Coronary artery (tissue), 2 donors: Measurements from ENCODE around the gene TNNT3.
"Not testable (repeated sequence)": the region's sequence is repeated elsewhere in the genome, so short reads cannot be mapped to it uniquely, and the experiment has no call there.

Experiments
- DNase-seq: peaks from one replicate; pipeline ENCODE4 v3.0.0-alpha.2; 2017; ENCODE audit warnings: low spot score
- H3K27ac ChIP-seq, 2 donors: fragments of 200-600 bp; sonication (generic); one replicate each; pipeline ENCODE4 v1.5.1; 2016 to 2019
- H3K4me3 ChIP-seq: fragments of 200-600 bp; sonication (generic); 2 replicates; pipeline ENCODE4 v1.5.1; 2016; ENCODE audit warnings: mild to moderate bottlenecking, moderate library complexity
- TF ChIP-seq, protein P1 (sequence below): fragments of 200-600 bp; sonication (generic); IDR thresholded peaks from one replicate; pipeline ENCODE4 v1.5.1; 2019; ENCODE audit warnings: antibody characterized with exemption

TNNT3 gene

DNA sequence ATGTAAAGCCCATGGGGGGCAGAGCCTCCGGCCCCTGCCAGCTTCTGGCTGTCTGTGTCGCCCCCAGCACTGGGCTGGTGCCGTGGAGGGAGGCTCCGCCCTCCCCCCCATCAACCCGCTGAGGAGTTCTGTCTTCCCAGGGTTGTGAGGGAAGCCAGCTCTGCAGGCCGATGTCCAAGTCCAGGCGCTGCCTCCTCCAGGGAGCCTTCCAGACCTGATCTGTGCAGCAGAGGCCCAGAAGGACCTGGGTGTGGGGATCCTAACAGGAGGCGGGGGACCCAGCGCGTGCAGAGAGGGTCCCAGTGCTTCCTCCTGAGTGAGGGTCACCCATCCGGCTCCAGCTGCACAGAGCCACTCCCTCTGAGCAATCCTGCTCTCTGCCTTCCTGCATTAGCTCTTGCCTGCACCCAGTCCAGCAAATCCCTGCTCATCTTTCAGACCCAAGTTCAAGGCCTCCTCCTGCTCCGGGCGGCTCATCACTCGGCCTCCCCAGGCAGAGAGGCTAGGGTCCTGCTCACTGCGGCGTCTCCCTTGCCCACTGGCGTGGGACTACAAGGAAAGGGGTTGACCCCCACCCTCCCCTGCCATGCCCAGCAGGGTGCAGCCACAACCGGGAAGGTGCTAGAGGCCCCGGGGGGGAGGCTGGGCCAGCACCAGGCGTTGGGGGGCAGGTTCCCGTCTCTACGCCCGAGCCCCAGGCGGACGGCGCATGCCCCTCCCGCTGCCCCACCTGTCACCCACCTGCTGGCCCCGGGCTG lies 44.2 kb upstream of the TNNT3 start:
- H3K27ac ChIP-seq, result peak overlapping the region in 1 of 2 donors; percentile 91
- TF ChIP-seq, protein P1, sequence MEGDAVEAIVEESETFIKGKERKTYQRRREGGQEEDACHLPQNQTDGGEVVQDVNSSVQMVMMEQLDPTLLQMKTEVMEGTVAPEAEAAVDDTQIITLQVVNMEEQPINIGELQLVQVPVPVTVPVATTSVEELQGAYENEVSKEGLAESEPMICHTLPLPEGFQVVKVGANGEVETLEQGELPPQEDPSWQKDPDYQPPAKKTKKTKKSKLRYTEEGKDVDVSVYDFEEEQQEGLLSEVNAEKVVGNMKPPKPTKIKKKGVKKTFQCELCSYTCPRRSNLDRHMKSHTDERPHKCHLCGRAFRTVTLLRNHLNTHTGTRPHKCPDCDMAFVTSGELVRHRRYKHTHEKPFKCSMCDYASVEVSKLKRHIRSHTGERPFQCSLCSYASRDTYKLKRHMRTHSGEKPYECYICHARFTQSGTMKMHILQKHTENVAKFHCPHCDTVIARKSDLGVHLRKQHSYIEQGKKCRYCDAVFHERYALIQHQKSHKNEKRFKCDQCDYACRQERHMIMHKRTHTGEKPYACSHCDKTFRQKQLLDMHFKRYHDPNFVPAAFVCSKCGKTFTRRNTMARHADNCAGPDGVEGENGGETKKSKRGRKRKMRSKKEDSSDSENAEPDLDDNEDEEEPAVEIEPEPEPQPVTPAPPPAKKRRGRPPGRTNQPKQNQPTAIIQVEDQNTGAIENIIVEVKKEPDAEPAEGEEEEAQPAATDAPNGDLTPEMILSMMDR, result no peak
- DNase-seq, result no peak
- H3K4me3 ChIP-seq, result no peak overlapping the region

DNA sequence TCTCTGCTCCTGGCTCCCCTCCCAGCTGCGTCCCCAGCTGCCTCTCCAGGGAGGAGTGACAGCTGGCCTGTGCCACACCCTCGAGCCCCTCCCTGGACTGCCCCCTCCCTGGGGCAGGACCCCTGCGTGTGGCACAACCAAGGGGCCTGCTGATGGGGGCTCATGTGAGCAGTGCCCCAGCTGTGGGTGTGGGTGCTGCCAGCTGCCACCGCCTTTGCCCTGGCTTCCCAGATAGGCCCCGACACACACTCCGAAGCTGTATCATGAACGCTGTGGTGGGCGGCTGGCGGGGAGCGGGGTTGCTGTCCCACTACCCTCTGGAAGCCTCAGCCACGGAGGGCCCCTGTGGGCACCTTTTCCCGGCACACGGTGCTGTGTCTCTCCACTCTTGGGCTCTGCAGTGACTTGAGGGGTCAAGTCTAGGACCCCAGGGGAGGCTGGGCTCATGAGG lies 43.6 kb upstream of the TNNT3 start:
- H3K4me3 ChIP-seq, DNase-seq: not testable (repeated sequence)
- H3K27ac ChIP-seq, result peak overlapping the region in 1 of 2 donors; percentile 91

- TF ChIP-seq, protein P1, result peak; percentile 15
- Histone ChIP-seq H3K4me3 (peak overlapping the region; percentile 45), H3K27ac (peak overlapping the region in 1 of 2 donors; percentile 91)
- no peak for DNase-seq
These were observed 43.0 kb upstream of the TNNT3 start for GRCh38 chr11:1876361-1877063.

DNA sequence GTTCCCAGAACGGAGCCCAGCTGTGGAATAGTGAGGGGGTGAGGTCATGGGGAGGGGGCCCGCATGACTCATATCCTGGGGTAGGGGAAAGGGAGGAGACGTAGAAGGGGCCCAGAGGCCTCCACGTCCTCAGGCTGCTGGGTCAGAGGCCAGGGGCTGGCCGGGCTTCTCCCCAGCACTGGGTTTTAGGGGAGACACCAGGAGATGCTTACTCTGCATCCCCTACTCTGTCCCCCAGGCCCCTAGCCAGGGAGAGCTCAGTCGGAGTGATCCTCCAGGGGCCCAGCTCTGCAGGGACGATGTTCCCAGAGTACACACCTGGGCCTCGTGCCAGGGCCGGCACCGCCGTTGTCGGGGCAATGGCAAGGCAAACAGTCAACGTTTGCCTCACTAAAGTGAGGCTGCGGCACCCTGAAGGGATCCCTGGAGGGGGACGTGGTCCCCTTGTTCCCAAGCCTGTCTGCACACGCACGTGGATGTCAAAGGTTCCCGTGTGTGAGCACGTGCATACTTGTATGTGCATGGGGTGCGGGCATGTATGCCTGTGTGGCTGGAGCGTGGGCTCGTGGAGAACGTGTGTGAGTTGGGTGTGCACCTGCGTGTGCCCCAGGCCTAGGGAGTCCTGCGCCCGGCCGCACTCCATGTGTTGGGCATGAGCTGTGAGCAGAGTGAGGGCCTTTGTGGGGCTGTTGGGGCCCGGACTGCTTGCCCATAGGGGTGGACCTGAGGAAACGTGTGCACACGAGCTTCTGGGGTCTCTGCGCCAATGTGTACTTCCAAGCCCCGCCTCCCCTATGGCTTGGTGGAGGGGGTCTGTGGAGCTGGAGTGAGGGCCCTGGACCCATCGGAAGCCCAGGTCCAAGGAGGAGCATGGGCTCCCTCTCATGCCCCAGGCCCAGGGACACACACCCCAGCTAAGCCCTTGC lies 42.0 kb upstream of the TNNT3 start:
- peak; percentile 77 for DNase-seq
- Histone ChIP-seq H3K27ac (peak overlapping the region in 1 of 2 donors; percentile 91), H3K4me3 (peak overlapping the region; percentile 45)
- TF ChIP-seq, protein P1, result no peak

GRCh38 chr11:1878137-1879031 lies 41.1 kb upstream of the TNNT3 start:
- DNase-seq, result peak; percentile 73
- TF ChIP-seq, protein P1, result no peak
- Histone ChIP-seq H3K4me3 (no peak overlapping the region), H3K27ac (peak overlapping the region in 1 of 2 donors; percentile 91)

- TF ChIP-seq, protein P1, result no peak
- Histone ChIP-seq H3K4me3 (no peak overlapping the region), H3K27ac (peak overlapping the region in 1 of 2 donors; percentile 91)
- DNase-seq, result peak; percentile 71
These were observed 40.1 kb upstream of the TNNT3 start for GRCh38 chr11:1879342-1879940.
